Stimulated activated naive B cell treated with anti-CD40 and anti-IgM and Interleukin-4, amounts not matched to agents 10 μg/mL and 1 μg/mL and 100 μg/mL, for 72 hours (primary cell): Measurements from ENCODE around the gene TBC1D16.
"Not testable (repeated sequence)": the region's sequence is repeated elsewhere in the genome, so short reads cannot be mapped to it uniquely, and the experiment has no call there.

Experiments
- ATAC-seq, 2 donors: fragments of 150-1000 bp; cut with Tn5 transposase; replicated peaks; 2 replicates each; pipeline ENCODE4 v1.10.0; 2021; ENCODE audit warnings: moderate library complexity in 1 of 2
- DNase-seq: peaks from one replicate; pipeline ENCODE4 v3.0.0; 2021
- H3K27ac Mint-ChIP-seq: one replicate; pipeline ENCODE4 v1.8.0; 2022; ENCODE audit warnings: mild to moderate bottlenecking, mixed read lengths
- H3K27me3 Mint-ChIP-seq, 2 donors: one replicate each; pipeline ENCODE4 v1.8.0; 2022; ENCODE audit warnings: mixed read lengths in 2 of 2
- H3K36me3 Mint-ChIP-seq, 2 donors: one replicate each; pipeline ENCODE4 v1.8.0; 2022; ENCODE audit warnings: mixed read lengths in 2 of 2, mild to moderate bottlenecking in 1 of 2
- H3K4me1 Mint-ChIP-seq, 2 donors: one replicate each; pipeline ENCODE4 v1.8.0; 2022; ENCODE audit warnings: mixed read lengths in 2 of 2, mild to moderate bottlenecking in 1 of 2
- H3K4me3 Mint-ChIP-seq, 2 donors: one replicate each; pipeline ENCODE4 v1.8.0; 2022; ENCODE audit warnings: mild to moderate bottlenecking in 2 of 2, mixed read lengths in 2 of 2, moderate library complexity in 1 of 2
- H3K9me3 Mint-ChIP-seq, 2 donors: one replicate each; pipeline ENCODE4 v1.8.0; 2022; ENCODE audit warnings: mixed read lengths in 2 of 2, mild to moderate bottlenecking in 1 of 2

Gene TBC1D16

DNA sequence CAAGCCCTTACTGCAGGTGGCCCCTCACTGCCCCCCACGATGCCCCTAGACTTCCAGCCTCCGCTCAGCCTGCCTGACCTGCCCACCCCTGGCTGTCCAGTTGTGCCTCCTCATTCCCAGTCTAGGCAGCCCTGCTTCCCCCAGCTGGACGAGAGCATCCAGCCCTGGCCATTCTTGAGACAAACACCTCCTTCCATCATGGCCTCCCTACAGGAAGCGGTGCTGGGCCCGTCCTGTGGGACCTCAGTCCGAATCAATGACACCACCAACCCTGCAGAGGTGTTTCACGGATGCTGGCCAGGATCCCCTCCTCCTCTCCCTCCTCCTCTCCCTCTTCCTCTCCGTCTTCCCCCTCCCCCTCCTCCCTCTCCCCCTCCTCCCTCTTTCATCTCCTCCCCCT lies 29.0 kb upstream of the TBC1D16 start:
- peaks cover 0 to 4% of the 10 kb centered on the region in 2 donors for H3K4me1 Mint-ChIP-seq
- H3K9me3 Mint-ChIP-seq = no peaks in the 10 kb centered on the region
- DNase-seq (no peak), ATAC-seq (no peak)
- no peak overlapping the region for H3K4me3 Mint-ChIP-seq
- H3K27me3 Mint-ChIP-seq = peaks cover 8 to 16% of the 10 kb centered on the region in 2 donors
- no peak overlapping the region for H3K27ac Mint-ChIP-seq
- H3K36me3 Mint-ChIP-seq = no peaks in the 10 kb centered on the region

GRCh38 chr17:80063830-80064585 lies 28.3 kb upstream of the TBC1D16 start:
- Mint-ChIP-seq H3K27ac (no peak overlapping the region), H3K27me3 (peaks cover 8 to 9% of the 10 kb centered on the region in 2 donors), H3K9me3 (no peaks in the 10 kb centered on the region), H3K4me1 (peaks cover 0 to 4% of the 10 kb centered on the region in 2 donors), H3K36me3 (no peaks in the 10 kb centered on the region), H3K4me3 (no peak overlapping the region)
- DNase-seq (no peak), ATAC-seq (no peak)

GRCh38 chr17:80061421-80061820 lies 25.7 kb upstream of the TBC1D16 start:
- Mint-ChIP-seq H3K36me3 (no peaks in the 10 kb centered on the region), H3K9me3 (no peaks in the 10 kb centered on the region), H3K27me3 (peaks cover 7 to 8% of the 10 kb centered on the region in 2 donors), H3K4me1 (peaks cover 0 to 4% of the 10 kb centered on the region in 2 donors), H3K4me3 (no peak overlapping the region), H3K27ac (no peak overlapping the region)
- DNase-seq = no peak
- no peak for ATAC-seq

DNA sequence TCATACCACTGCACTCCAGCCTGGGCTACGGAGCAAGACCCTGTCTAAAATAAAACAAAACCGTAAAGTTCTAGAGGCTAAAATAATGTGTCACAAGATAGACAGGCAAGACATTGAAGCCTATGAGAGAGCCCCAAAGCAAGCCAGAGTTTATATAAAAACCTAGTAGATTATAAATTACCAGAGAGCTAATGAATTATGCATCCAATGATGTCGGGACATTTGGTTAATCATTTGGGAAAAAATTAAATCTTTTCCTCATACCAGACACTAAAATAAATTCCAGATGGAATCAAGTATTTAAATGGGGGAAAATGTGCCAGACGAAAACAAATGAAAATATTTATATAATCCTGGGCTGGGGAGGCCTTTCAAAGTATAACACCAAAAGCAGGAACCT lies 25.0 kb upstream of the TBC1D16 start:
- H3K9me3 Mint-ChIP-seq = no peaks in the 10 kb centered on the region
- no peak overlapping the region for H3K27ac Mint-ChIP-seq
- peaks cover 4 to 7% of the 10 kb centered on the region in 2 donors for H3K27me3 Mint-ChIP-seq
- DNase-seq (no peak), ATAC-seq (no peak)
- H3K4me1 Mint-ChIP-seq = peaks cover 0 to 4% of the 10 kb centered on the region in 2 donors
- no peaks in the 10 kb centered on the region for H3K36me3 Mint-ChIP-seq
- no peak overlapping the region for H3K4me3 Mint-ChIP-seq

DNA sequence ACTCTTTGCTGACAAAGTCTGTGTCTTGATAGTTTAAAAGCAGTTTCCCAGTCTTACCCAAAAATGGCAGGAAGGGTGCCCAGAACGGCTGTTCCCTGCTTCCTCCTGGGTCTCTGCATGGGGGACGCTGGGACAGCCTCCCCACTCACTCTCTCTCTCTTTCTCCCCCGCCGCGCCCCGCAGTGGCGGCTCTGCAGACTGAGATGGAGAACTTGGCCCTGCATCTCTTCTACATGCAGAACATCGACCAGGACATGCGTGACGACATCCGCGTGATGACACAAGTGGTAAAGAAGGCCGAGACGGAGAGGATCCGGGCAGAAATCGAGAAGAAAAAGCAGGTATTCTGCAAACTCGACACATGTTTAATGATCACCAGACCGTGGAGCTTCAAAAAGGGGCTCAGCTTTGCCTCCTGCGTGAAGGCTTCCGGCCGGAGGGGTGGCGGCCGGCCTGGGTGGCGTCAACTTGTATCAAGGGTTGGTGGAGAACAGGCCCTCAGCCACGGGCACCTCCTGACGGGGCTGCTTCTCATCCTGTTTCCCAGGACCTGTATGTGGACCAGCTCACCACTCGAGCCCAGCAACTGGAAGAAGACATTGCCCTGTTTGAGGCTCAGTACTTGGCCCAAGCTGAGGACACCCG lies 22.8 kb upstream of the TBC1D16 start:
- Mint-ChIP-seq H3K36me3 (no peaks in the 10 kb centered on the region), H3K9me3 (no peaks in the 10 kb centered on the region), H3K4me3 (no peak overlapping the region), H3K27ac (no peak overlapping the region), H3K27me3 (no peaks in the 10 kb centered on the region), H3K4me1 (no peaks in the 10 kb centered on the region)
- ATAC-seq = no peak
- DNase-seq = no peak

- DNase-seq = no peak
- Mint-ChIP-seq H3K4me3 (no peak overlapping the region), H3K4me1 (no peaks in the 10 kb centered on the region), H3K27me3 (peaks cover 0 to 4% of the 10 kb centered on the region in 2 donors), H3K27ac (no peak overlapping the region), H3K9me3 (no peaks in the 10 kb centered on the region), H3K36me3 (no peaks in the 10 kb centered on the region)
- ATAC-seq = no peak
These were observed 19.9 kb upstream of the TBC1D16 start for GRCh38 chr17:80055597-80055996.

- H3K9me3 Mint-ChIP-seq = no peaks in the 10 kb centered on the region
- no peaks in the 10 kb centered on the region for H3K36me3 Mint-ChIP-seq
- DNase-seq (no peak), ATAC-seq (no peak)
- no peak overlapping the region for H3K27ac Mint-ChIP-seq
- H3K4me3 Mint-ChIP-seq = no peak overlapping the region
- peaks cover 5 to 11% of the 10 kb centered on the region in 2 donors for H3K27me3 Mint-ChIP-seq
- no peaks in the 10 kb centered on the region for H3K4me1 Mint-ChIP-seq
These were observed 17.4 kb upstream of the TBC1D16 start for GRCh38 chr17:80053102-80053501.

- no peak overlapping the region for H3K4me3 Mint-ChIP-seq
- H3K36me3 Mint-ChIP-seq = no peaks in the 10 kb centered on the region
- H3K27ac Mint-ChIP-seq = no peak overlapping the region
- DNase-seq = no peak
- H3K4me1 Mint-ChIP-seq = no peaks in the 10 kb centered on the region
- H3K27me3 Mint-ChIP-seq = peaks cover 5 to 11% of the 10 kb centered on the region in 2 donors
- H3K9me3 Mint-ChIP-seq = no peaks in the 10 kb centered on the region
- ATAC-seq = no peak
These were observed 16.0 kb upstream of the TBC1D16 start for GRCh38 chr17:80051681-80052080.

DNA sequence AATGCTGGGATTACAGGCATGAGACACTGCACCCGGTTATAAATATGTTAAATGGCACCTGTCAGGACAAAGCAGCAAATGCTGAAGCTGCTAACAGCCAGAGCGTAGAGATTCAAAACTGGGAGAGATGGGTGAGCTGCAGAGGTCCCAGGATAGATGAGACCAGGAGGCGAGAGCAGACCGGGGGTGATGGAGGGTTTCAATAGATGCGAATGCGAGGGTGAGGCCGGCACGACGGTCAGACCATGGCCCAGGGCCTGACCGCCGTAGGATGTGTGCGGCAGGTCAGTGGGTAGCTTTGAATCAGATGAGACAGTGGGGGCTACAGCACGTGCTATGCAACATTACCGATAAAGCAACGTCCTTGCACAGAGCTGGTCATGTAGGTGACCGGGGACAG lies 15.0 kb upstream of the TBC1D16 start:
- H3K27me3 Mint-ChIP-seq = peaks cover 5 to 11% of the 10 kb centered on the region in 2 donors
- H3K9me3 Mint-ChIP-seq = no peaks in the 10 kb centered on the region
- H3K27ac Mint-ChIP-seq = no peak overlapping the region
- DNase-seq (no peak), ATAC-seq (no peak)
- no peak overlapping the region for H3K4me3 Mint-ChIP-seq
- H3K4me1 Mint-ChIP-seq = no peaks in the 10 kb centered on the region
- no peaks in the 10 kb centered on the region for H3K36me3 Mint-ChIP-seq

- H3K4me3 Mint-ChIP-seq = no peak overlapping the region
- H3K36me3 Mint-ChIP-seq = no peaks in the 10 kb centered on the region
- H3K27ac Mint-ChIP-seq = no peak overlapping the region
- ATAC-seq = no peak
- no peak for DNase-seq
- H3K9me3 Mint-ChIP-seq = no peaks in the 10 kb centered on the region
- no peaks in the 10 kb centered on the region for H3K4me1 Mint-ChIP-seq
- H3K27me3 Mint-ChIP-seq = peaks cover 5 to 11% of the 10 kb centered on the region in 2 donors
These were observed 14.3 kb upstream of the TBC1D16 start for GRCh38 chr17:80049986-80050385.

- DNase-seq (no peak), ATAC-seq (no peak)
- Mint-ChIP-seq H3K4me1 (no peaks in the 10 kb centered on the region), H3K4me3 (no peak overlapping the region), H3K9me3 (no peaks in the 10 kb centered on the region), H3K36me3 (no peaks in the 10 kb centered on the region), H3K27ac (no peak overlapping the region), H3K27me3 (peaks cover 5 to 11% of the 10 kb centered on the region in 2 donors)
These were observed 11.5 kb upstream of the TBC1D16 start for GRCh38 chr17:80047176-80047575.

- H3K4me3 Mint-ChIP-seq, H3K36me3 Mint-ChIP-seq, H3K4me1 Mint-ChIP-seq, H3K27ac Mint-ChIP-seq, DNase-seq, H3K27me3 Mint-ChIP-seq, H3K9me3 Mint-ChIP-seq, ATAC-seq: not testable (repeated sequence)
These were observed 11.0 kb upstream of the TBC1D16 start for GRCh38 chr17:80046709-80047108.

- ATAC-seq = no peak
These were observed 10.0 kb upstream of the TBC1D16 start for GRCh38 chr17:80045703-80046102.

DNA sequence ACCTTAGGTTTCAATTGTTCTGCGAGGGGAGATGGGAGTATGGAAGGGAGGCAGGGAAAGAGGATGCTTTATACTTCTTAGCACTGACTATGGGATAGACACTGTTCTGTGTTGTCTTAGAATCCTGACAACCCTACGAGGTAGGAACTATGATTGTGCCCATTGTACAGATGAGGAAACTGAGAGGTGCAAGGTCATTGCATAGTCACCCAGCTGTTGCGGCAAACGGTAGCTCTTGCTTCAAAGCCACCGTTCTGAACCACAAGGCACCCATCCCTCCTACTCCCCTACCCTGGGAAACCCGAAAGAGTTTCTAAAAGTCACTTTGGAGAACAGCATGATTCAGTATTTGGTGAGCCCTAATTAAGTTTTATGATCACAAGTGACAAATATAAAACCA lies 8.3 kb upstream of the TBC1D16 start:
- no peak overlapping the region for H3K4me3 Mint-ChIP-seq
- no peaks in the 10 kb centered on the region for H3K9me3 Mint-ChIP-seq
- H3K27ac Mint-ChIP-seq = no peak overlapping the region
- no peak for DNase-seq
- H3K27me3 Mint-ChIP-seq = peaks cover 5 to 12% of the 10 kb centered on the region in 2 donors
- peaks cover 2 to 4% of the 10 kb centered on the region in 2 donors for H3K36me3 Mint-ChIP-seq
- H3K4me1 Mint-ChIP-seq = no peaks in the 10 kb centered on the region
- no peak for ATAC-seq

More at GRCh38 chr17:80045703-80046102, 10.0 kb upstream of the TBC1D16 start:
- DNase-seq = no peak
- H3K36me3 Mint-ChIP-seq = peaks cover 0 to 2% of the 10 kb centered on the region in 2 donors
- H3K4me3 Mint-ChIP-seq = no peak overlapping the region
- H3K27me3 Mint-ChIP-seq = peaks cover 5 to 7% of the 10 kb centered on the region in 2 donors
- no peaks in the 10 kb centered on the region for H3K4me1 Mint-ChIP-seq
- H3K27ac Mint-ChIP-seq = no peak overlapping the region
- no peaks in the 10 kb centered on the region for H3K9me3 Mint-ChIP-seq
